Ecto neural progenitor cell (in vitro differentiated cells): ENCODE measurements around the gene KIF13A.
"Not testable (repeated sequence)": the region's sequence is repeated elsewhere in the genome, so short reads cannot be mapped to it uniquely, and the experiment has no call there.

Experiments
- DNase-seq: peaks from one replicate; pipeline ENCODE4 v3.0.0-alpha.2; 2018; ENCODE audit warnings: low spot score

The KIF13A gene

DNA sequence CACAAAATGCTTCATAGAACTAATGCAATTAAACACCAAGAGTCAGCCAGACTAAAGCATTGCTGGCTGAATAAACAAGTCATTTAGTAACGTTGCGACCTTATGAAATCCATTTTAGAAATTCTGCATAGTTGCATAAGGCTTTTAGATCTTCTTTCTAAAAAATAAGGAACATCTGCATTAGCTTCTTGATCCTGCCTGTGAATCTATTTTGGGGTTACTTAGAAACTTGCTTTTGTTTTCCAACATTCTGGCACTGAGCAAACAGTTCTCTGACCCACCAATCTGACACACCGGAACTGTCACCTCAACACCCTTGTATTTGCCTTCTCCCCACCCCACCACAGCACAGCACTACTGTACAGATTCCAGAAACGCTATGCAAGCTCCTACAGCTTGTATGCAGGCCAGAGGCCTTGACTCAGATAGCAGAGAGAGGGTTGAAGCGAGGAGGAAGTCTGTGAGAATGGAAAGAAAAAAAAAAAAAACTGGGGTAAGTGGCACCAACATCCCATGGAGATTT, 55.0 kb downstream of the KIF13A start:
- no peak for DNase-seq

DNA sequence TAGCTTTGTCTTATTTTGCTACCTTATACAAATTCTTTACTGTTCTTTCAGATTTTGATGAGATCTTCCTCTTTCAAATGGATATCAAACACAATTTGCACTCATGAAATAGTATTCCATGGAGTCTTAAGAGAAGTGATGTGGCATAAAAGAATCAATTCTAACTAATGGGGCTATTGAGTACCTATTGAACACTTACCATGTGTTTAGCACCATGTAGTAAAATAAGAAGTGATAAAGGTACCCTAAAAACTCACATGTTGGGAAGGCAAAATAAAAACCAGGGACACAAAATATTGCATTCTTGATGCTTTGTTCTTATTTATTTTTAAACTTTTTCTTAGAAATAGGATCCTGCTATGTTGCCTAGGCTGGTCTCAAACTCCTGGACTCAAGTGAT, 56.2 kb downstream of the KIF13A start:
- no peak for DNase-seq

DNA sequence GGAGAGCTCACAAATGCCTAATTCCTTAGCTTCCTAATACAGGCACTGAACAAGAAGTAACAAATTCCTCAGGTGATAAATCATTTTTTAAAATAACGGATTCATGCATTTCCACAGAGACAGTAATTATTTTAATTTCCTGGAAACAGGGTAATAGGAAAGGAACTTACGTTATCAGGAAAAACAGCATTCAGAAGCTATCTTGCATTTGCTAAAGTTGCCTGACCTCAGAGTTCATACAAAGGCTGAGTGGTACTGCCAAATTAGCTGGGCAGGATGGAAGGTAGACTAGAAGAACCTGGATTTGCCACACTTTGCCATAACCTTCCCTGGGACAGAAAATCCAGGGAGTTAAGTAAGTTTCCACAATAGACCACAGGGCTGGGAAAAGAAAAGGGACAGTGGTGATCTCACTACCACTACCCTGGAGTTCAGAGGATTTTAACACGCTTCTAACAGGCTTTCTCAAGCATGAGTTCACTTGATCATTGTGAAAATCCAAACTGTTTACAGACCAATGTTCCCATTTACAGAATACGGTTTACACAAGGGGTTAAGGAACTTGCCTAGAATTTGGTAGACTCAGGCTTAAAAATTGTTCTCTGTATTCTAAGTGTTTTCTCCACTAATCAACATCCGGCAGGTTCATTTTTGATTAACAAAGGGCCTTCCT, 57.0 kb downstream of the KIF13A start:
- no peak for DNase-seq

DNA sequence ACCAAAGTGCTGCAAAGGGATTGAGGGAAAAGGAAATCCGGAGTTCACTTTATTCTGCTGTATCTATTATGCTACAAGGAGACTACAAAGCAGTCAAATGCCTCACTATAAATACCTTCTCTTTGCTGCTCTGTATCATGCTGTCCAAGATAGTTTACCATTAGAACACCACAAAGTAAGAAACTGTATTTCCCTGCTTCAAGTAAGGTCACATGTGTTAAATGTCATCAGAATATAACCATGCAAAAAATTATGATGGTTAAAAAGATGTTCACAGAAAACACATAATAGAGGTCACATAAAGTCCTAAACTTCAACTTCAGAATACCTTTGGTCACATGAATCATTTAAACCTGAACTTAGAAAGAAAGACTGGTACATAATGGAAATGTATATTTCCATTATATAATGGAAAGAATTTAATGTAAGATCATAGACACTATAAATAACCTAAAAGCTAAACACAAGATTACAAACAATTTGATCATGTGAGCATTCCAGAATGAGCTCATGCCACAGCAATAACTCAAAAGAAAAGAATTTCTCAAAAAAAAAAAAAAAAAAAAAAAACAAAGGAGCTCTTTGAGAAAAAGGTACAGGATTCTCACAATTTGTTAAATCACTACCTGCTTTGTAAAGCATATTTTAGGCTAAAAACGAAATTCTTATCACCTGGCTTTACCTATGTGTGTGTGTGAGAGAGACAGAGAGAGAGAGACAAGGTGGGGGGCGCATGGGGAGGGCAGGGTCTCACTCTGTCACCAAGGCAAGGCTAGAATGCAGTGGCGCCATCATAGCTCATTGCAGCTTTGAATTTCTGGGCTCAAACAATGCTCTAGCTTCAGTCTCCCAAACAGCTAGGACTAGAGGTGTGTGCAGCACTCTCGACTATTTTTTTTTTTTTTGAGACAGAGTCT, 58.7 kb downstream of the KIF13A start:
- DNase-seq, result no peak

- DNase-seq, result no peak
Observed at GRCh38 chr6:17927705-17928104, 59.7 kb downstream of the KIF13A start.

GRCh38 chr6:17923401-17923863, 64.0 kb downstream of the KIF13A start:
- DNase-seq, result no peak

- no peak for DNase-seq
Observed at GRCh38 chr6:17921454-17921853, 66.0 kb downstream of the KIF13A start.

- no peak for DNase-seq
Observed at GRCh38 chr6:17919496-17919895, 67.9 kb downstream of the KIF13A start.

- no peak for DNase-seq
Observed at GRCh38 chr6:17917837-17918763, 69.3 kb downstream of the KIF13A start.

GRCh38 chr6:17914651-17915050, 72.8 kb downstream of the KIF13A start:
- DNase-seq, result no peak

DNA sequence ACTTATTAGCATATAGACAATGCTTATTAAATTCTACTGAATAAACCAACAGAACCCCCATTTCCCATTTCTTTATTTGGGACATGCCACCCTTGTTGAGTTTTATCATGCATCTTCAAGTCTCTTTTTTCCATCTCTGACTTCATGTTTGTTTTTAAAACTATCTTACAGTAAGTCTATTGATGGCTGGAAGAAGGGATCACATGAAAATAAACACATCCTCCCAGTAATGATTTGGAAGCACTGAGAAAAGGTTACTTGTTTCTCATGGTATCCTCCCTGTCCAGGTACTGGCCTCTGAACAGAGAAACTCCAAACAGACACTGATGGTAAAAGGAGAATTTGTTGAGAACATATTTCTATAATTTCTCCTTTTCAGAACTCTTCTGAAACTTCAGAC, 74.9 kb downstream of the KIF13A start:
- no peak for DNase-seq

GRCh38 chr6:17911656-17912055, 75.8 kb downstream of the KIF13A start:
- DNase-seq, result not testable (repeated sequence)

GRCh38 chr6:17910189-17910588, 77.2 kb downstream of the KIF13A start:
- no peak for DNase-seq

DNA sequence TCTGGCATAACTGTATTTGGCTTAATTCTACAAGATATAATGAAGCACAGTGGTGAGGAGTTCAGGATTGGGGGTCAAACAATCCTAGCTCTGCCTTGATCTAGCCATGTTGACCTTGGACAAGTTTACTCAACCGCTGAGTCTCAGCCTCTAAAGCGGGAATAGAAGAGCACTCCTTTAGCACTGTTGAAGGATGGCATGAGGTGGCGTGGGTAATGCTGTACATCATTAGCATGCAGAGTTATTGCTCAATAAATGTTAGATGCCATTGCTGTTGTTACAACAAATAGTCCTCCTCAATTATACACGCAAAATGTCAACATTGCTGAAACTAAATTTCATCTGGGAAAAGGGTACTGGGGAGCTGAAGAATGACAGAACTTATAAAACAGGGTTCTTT, 78.6 kb downstream of the KIF13A start:
- no peak for DNase-seq

DNA sequence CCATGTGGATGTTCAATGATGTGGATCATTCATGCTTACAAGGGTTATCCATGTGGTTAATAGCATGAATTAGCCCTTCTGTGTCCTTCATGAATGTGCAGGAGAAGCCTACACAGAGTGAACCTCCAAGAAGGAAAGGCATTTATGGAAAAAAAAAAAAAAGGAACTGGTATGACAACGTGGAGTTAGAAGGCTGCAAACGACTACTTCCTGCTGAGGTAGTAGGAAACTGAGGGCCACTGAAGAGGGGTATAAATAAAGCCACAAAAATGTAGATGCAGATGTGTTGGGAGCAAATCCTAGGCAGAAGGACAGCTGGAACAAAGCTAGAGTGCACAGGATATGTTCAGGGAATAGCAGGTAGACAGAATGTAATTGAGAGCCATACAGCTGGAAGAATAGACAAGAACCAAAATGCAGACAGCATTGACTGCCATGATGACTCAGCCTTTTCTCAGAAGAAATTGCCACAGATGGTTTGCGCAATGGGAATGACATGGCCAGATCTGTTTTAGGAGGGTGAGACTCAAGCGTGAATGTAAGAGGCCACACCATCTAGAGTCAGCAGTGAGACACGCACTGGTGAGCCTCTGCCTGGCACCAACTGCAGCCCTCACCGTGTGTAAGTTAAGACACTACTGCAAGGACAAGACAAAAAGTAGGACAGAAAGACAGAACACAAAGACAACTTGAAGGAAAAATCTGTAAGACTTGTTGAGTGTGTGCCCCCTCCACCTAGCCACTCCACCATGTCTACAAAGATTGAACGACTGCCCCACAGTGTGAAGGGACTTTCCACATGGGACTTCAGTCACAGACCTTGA, 79.8 kb downstream of the KIF13A start:
- DNase-seq, result no peak

DNA sequence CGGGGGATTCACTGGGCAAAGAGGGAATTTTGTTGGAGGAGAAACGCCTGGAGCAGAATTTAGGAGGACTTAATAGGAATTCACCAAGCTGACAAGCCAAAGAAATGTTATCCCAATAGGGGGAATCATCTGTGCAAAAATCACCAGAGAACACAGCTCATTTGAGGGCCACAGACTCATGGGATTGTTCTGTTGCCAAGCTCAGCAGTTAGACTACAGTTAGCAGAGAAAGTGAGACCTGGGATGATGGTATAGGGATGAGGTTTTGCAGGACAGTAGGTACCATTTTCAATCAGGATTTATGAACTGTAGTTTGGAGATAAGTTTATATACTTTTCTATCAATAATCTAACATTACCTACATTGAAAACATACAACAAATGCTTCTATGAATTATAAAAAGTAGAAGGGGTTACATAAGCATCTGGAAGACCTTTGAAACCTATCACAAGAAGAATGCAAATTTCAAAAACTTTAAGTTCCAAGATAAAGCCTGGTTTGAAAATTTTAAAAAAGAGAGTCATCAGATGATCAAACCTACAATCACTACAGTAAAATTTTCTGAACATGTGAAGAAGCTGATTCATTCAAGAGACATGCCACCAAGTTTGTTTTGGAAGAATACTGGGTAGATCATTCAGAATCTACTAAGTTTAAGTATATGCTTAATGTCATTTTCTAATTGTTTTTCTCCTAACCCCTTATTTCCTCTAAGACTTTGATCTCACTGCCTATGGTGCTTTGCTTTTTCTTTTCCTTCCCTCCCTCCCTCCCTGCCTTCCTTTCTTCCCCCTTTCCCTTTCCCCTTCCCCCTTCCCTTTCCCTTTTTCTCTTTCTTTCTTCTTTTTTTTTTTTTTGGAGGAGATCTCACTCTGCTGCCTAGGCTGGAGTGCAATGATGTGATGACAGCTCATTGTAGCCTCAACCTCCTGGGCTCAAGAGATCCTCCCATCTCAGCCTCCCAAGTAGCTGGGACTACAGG, 81.5 kb downstream of the KIF13A start:
- no peak for DNase-seq

DNA sequence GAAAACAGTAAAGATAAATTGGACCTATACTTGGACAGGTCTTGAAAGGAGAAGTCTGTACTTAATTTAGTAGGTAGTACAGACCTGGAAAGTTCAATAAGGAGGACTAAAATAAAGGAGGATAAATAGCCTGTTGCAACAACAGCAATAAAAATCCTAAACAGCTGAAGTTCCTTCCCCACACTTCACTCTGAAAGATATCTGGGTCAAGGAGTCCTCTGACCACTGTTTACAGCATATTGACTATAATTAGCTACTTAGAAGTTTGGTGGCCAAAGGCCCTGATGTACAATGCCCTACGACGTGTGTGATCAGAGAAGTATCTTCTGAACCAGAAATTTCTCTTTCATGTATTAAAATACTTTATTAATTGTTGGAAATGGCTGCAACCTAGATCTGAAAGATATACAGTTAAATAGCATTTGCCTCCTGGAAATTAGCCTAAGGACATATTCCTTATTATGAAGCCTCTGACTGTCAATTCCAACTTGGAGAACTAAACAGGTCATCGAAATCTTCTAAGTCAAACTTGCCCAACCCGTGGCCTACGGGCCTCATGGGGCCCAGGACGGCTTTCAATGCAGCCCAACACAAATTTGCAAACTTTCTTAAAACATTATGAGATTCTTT, 82.8 kb downstream of the KIF13A start:
- no peak for DNase-seq

GRCh38 chr6:17902974-17903373, 84.5 kb downstream of the KIF13A start:
- DNase-seq, result no peak

- no peak for DNase-seq
Observed at GRCh38 chr6:17901493-17901892, 85.9 kb downstream of the KIF13A start.
